ENCODE data around the gene MAU2. TPM values are rescaled to one million over a fixed set of nuclear protein-coding genes. Genes with fewer than 3 reads are reported as not detected.

The MAU2 gene
- total and polyA plus RNA-seq, 2 donors (not counting 1 experiment from before 2014, with no cell fraction given): 11.1 to 29.4 TPM

- Histone ChIP-seq H3K4me3 (replicated peaks in 1 of 4; ENCODE audit: control extremely low read depth in 1 of 4, insufficient read depth in 1 of 4, low read depth in 3 of 4, low read length in 4 of 4) (no peak overlapping the region), H3K9me3 (ENCODE audit: control insufficient read depth, insufficient read depth, low read depth, low read length) (no peaks in the 10 kb centered on the region), H3K27me3 (ENCODE audit: control insufficient read depth, insufficient read depth, low read length) (no peaks in the 10 kb centered on the region), H2AFZ (ENCODE audit: low read length) (no peak overlapping the region), H4K20me1 (ENCODE audit: control insufficient read depth, extremely low read depth, insufficient read depth, low read length) (no peaks in the 10 kb centered on the region), H3K4me1 (ENCODE audit: control insufficient read depth, extremely low read depth, insufficient read depth, low read length) (no peaks in the 10 kb centered on the region), H3K27ac (ENCODE audit: insufficient read depth, low read length) (no peak overlapping the region), H3K36me3 (ENCODE audit: control insufficient read depth, insufficient read depth, low read length) (peaks cover 8% of the 10 kb centered on the region), H3K9ac (ENCODE audit: insufficient read depth, low read length) (no peak overlapping the region), H3K4me2 (ENCODE audit: extremely low read depth, insufficient read depth, low read length) (no peak overlapping the region), H3K79me2 (ENCODE audit: control insufficient read depth, insufficient read depth, low read length) (peaks cover 29% of the 10 kb centered on the region)
- TF ChIP-seq CTCF (conservative IDR thresholded peaks at IDR 0.05 in 1 of 2, IDR thresholded peaks at IDR 0.05 in 1 of 2; ENCODE audit: low read depth in 1 of 2, low read length in 2 of 2) (no peak), EZH2 (IDR thresholded peaks at IDR 0.05; ENCODE audit: low read length, missing control alignments) (no peak)
- no peak for DNase-seq (ENCODE audit: low read depth in 2 of 2)
These were observed 7.0 kb downstream of the MAU2 start for GRCh38 chr19:19327672-19328071.

GRCh38 chr19:19329126-19329525 lies 8.5 kb downstream of the MAU2 start:
- Histone ChIP-seq H3K4me3 (replicated peaks in 1 of 4; ENCODE audit: control extremely low read depth in 1 of 4, insufficient read depth in 1 of 4, low read depth in 3 of 4, low read length in 4 of 4) (no peak overlapping the region), H3K36me3 (ENCODE audit: control insufficient read depth, insufficient read depth, low read length) (peaks cover 12% of the 10 kb centered on the region), H4K20me1 (ENCODE audit: control insufficient read depth, extremely low read depth, insufficient read depth, low read length) (no peaks in the 10 kb centered on the region), H3K79me2 (ENCODE audit: control insufficient read depth, insufficient read depth, low read length) (peaks cover 21% of the 10 kb centered on the region), H2AFZ (ENCODE audit: low read length) (no peak overlapping the region), H3K27ac (ENCODE audit: insufficient read depth, low read length) (no peak overlapping the region), H3K9me3 (ENCODE audit: control insufficient read depth, insufficient read depth, low read depth, low read length) (no peaks in the 10 kb centered on the region), H3K4me2 (ENCODE audit: extremely low read depth, insufficient read depth, low read length) (no peak overlapping the region), H3K27me3 (ENCODE audit: control insufficient read depth, insufficient read depth, low read length) (no peaks in the 10 kb centered on the region), H3K4me1 (ENCODE audit: control insufficient read depth, extremely low read depth, insufficient read depth, low read length) (no peaks in the 10 kb centered on the region), H3K9ac (ENCODE audit: insufficient read depth, low read length) (no peak overlapping the region)
- TF ChIP-seq CTCF (conservative IDR thresholded peaks at IDR 0.05 in 1 of 2, IDR thresholded peaks at IDR 0.05 in 1 of 2; ENCODE audit: low read depth in 1 of 2, low read length in 2 of 2): no peak
- TF ChIP-seq EZH2 (IDR thresholded peaks at IDR 0.05; ENCODE audit: low read length, missing control alignments): no peak
- DNase-seq (ENCODE audit: low read depth in 2 of 2): no peak

- no peaks in the 10 kb centered on the region for H3K9me3 ChIP-seq (ENCODE audit: control insufficient read depth, insufficient read depth, low read depth, low read length)
- H3K27ac ChIP-seq (ENCODE audit: insufficient read depth, low read length): no peak overlapping the region
- TF ChIP-seq CTCF (conservative IDR thresholded peaks at IDR 0.05 in 1 of 2, IDR thresholded peaks at IDR 0.05 in 1 of 2; ENCODE audit: low read depth in 1 of 2, low read length in 2 of 2) (no peak), EZH2 (IDR thresholded peaks at IDR 0.05; ENCODE audit: low read length, missing control alignments) (no peak)
- peaks cover 2% of the 10 kb centered on the region for H3K4me1 ChIP-seq (ENCODE audit: control insufficient read depth, extremely low read depth, insufficient read depth, low read length)
- H4K20me1 ChIP-seq (ENCODE audit: control insufficient read depth, extremely low read depth, insufficient read depth, low read length): no peaks in the 10 kb centered on the region
- H2AFZ ChIP-seq (ENCODE audit: low read length): no peak overlapping the region
- no peak overlapping the region for H3K4me3 ChIP-seq (replicated peaks in 1 of 4; ENCODE audit: control extremely low read depth in 1 of 4, insufficient read depth in 1 of 4, low read depth in 3 of 4, low read length in 4 of 4)
- peaks cover 24% of the 10 kb centered on the region for H3K36me3 ChIP-seq (ENCODE audit: control insufficient read depth, insufficient read depth, low read length)
- no peak for DNase-seq (ENCODE audit: low read depth in 2 of 2)
- no peak overlapping the region for H3K9ac ChIP-seq (ENCODE audit: insufficient read depth, low read length)
- H3K27me3 ChIP-seq (ENCODE audit: control insufficient read depth, insufficient read depth, low read length): no peaks in the 10 kb centered on the region
- H3K4me2 ChIP-seq (ENCODE audit: extremely low read depth, insufficient read depth, low read length): no peak overlapping the region
- peaks cover 8% of the 10 kb centered on the region for H3K79me2 ChIP-seq (ENCODE audit: control insufficient read depth, insufficient read depth, low read length)
These were observed 13.7 kb downstream of the MAU2 start for GRCh38 chr19:19334063-19334988.
